GM19025 (cell line): ENCODE data around the gene CSNK1G1.

Source experiments
- ATAC-seq: cut with Tn5 transposase; IDR thresholded peaks from one replicate; pipeline ENCODE4 v1.9.1; 2021; ENCODE audit warnings: mild to moderate bottlenecking, low read depth, moderate library complexity; ENCODE audit not compliant: unreplicated experiment

CSNK1G1 gene

DNA sequence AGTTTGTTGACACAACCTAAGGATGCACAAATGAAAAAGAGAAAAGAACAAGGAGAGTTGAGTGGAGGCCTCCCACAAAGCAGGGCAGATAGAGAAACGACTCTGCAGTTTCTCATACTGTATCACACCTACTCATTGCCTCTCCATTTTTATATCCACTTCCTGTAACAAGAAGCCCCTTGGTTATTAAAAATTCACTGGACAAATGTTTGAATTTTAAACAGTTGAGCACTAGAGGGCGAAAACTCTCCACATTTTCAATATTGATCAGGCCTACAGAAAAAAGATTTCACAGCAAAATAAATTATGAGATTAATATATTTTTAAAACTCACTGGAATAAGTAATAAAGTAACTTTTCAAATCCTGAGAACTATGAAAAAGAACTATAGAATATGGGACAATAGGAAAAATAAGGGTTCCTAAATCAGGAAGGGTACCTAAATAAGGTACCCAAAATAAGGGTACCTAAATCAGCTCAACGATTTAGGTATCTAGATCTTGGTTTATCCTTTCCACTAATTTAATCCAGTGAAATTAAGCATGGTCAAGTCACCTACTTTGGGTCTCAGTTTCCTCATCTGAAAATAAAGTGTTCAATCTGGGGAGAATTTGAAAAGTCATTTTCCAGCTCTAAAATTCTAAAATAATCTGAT, 146.2 kb downstream of the CSNK1G1 start:
- no peak for ATAC-seq

DNA sequence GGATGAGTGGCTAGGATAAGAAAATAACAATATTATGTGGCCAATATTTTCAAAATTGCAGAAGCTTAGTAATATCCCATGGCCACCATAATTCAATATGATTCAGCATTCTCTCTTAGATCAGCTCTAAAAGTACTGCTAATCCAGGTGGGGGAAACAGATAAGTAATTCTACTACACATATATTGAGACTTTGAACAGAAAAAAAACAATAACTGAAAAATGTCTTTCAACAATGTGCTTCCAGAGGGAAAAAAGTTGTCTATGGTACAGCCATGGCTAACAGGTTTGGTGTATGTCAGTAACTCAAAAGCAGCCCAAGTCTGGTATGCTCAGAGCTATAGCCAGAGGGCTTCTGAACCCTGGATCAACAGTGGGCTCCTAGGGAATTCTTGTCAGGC, 150.8 kb downstream of the CSNK1G1 start:
- ATAC-seq = no peak

DNA sequence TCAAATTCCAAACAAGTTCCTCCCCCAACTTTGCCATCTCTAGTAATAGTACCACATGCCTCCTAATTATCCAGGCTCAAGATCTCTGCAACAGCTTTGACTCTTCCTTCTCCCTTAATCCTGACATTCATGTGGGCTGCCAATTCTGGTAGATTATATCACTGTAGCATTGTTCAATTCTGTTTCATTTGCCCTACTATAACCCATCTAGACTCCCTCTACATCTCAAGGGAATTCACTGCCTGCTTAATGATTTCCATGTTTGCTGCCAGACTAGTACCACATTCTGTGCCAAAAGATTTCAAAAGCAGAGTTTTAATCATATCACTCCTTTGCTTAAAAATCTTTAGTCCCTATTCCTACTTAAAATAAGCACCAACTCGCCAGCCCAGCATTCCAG, 158.5 kb downstream of the CSNK1G1 start:
- no peak for ATAC-seq

GRCh38 chr15:64193971-64194370, 162.0 kb downstream of the CSNK1G1 start:
- no peak for ATAC-seq

- no peak for ATAC-seq
Observed at GRCh38 chr15:64191971-64192830, 163.8 kb downstream of the CSNK1G1 start.

- ATAC-seq = no peak
Observed at GRCh38 chr15:64187396-64188191, 168.4 kb downstream of the CSNK1G1 start.

GRCh38 chr15:64185146-64185911, 170.6 kb downstream of the CSNK1G1 start:
- ATAC-seq = no peak

- no peak for ATAC-seq
Observed at GRCh38 chr15:64182859-64183370, 173.1 kb downstream of the CSNK1G1 start.

GRCh38 chr15:64180235-64180824, 175.6 kb downstream of the CSNK1G1 start:
- ATAC-seq = peak; percentile 61

DNA sequence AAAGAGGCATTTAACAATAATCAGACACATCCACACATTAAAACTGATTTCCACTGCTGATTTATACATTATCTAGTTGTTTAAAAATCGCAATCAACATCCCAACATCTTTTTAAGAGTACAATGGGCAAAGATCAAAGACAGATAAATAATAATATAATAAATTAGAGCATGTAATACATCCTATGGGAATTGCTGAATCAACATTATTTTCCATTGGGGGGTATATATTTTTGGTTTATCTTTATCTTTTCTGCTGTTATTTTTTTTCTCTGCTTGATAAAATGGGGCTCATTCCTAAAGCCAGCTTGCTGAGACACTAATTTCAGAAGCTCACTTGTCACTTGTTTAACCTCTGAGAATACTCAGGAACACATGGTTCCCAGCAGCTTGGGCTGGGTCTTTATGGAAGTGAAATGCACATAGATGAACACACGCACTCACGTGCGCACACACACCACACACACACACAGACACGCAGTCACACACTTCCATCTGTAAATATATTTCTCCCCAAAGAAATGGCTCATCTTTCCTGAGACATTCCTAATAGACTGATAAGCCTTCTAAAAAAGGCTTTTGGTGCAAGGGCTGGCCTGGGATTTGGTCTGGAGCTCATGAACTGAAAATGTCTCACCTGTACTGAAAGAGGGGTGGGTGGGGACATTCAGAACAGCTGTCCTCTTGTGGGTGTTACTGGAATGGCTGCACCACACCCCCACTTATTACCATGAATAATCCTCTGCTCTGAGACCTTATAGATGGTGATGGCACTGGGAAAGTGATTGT, 189.7 kb downstream of the CSNK1G1 start:
- no peak for ATAC-seq

- ATAC-seq = no peak
Observed at GRCh38 chr15:64164436-64164835, 191.5 kb downstream of the CSNK1G1 start.

- no peak for ATAC-seq
Observed at GRCh38 chr15:64163659-64164362, 192.2 kb downstream of the CSNK1G1 start.

DNA sequence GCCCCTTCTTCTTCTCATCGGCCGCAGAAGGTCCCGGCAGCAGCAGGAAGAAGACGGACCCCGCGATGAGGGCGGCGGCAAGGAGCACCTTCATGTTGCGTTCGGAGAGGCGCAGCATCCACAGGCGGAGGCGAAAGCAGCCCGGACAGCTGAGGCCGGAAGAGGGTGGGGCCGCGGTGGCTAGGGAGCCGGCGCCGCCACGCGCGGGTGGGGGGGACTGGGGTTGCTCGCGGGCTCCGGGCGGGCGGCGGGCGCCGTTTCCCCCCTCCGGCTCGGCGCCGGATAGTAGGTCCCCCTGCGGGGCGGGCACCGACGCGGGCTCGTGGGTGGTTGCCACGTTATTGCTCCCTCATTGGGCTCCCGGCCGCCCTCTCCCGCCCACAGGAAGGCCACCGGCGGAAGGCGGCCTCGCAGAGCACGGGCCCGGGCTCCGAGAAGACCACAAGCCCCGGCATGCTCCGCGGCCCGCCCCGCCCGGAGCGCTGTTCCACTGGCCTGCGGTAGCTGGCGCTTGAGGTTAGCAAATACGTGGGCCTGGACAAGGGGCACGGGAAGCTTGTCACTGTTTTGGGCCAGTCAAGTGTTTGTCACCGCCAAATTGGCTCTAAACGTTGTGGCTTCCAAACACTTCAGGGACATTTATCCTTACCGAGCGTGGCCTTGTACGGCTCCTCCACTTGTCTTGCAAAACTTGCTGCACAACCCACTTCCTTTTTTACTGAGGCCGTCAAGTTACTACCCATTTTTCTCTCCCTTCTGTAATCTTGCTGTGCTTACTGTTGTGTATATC, 192.9 kb downstream of the CSNK1G1 start, which contains the start of gene PPIB:
TSS of gene PPIB (minus strand) at position 154 of the 790 bp plus-strand sequence. CDS start at position 118, 36 bp downstream.
- peak; percentile 89 for ATAC-seq

DNA sequence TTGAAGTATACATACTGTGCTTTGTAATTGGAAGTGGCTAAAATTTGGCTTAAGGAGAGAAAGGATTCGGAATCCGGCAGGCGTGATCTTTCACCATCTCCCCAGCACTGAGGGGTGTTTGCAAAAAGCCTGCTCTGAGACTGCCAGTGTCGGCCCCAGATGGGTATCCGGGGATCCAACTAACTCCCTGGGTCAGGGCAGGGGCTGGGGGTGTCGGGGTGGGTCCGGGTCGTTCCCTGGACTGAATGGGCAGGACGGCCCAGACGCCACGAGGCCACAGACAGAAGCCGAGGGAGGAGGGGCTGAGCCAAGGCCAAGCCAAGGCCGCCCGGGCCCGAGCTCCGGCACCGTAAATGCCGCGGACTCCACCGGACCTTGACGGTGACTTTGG, 193.5 kb downstream of the CSNK1G1 start:
- ATAC-seq = peak; percentile 18

- ATAC-seq = no peak
Observed at GRCh38 chr15:64161688-64162477, 194.1 kb downstream of the CSNK1G1 start.

DNA sequence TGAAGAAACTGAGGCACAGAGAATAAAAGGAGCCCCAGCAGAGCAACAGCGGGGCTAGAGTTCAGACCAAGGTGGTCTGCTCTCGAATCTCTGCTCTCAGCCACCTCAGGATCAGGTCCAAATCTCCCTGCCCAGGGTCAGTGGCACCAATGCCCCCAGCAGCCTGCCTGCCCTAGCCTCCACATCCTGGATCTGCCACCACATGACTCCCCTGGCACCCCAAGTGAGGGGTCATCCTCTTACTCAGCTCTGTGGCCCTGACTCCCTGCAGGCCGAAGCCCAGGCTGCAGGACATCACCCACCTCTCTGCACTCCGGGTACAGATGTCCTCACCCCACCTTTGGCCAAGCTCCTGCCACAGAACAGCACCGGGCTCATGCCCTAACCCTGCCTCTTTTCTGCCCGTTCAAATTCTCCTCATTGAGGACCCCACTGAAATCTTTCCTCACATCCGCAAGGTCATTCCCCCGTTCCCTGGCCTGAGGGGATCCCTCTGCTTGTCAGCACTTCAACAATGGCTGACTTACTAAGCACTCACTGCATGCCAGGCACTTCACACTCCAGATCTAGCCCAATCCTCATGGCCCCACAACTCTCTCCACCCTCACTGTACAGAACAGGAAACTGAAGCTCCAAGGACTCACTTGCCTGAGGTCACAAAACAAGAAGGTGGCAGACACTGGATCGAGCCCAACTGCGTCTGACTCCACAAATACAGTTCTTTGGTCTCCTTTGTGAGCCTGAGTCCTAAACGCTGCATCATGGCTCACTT, 197.4 kb downstream of the CSNK1G1 start:
- no peak for ATAC-seq
